Fibroblast of mammary gland (primary cell): Measurements from ENCODE around the gene EPDR1.

Experiments
- DNase-seq: peaks from one replicate; pipeline ENCODE4 v3.0.0-alpha.2; 2010; ENCODE audit warnings: low read depth
- H3K4me3 ChIP-seq: 2 replicates; pipeline ENCODE4 v1.5.1; 2011; ENCODE audit warnings: low read depth, mild to moderate bottlenecking, low read length, moderate library complexity; ENCODE audit not compliant: control insufficient read depth
- CTCF ChIP-seq: conservative IDR thresholded peaks from 2 replicates; pipeline ENCODE4 v1.5.1; 2011; ENCODE audit warnings: low read depth, low read length, inconsistent platforms; ENCODE audit not compliant: control insufficient read depth, insufficient read depth

Gene EPDR1

GRCh38 chr7:37957221-37957970 lies 37.0 kb downstream of the EPDR1 start:
- H3K4me3 ChIP-seq, result no peak overlapping the region
- TF ChIP-seq CTCF, result no peak
- DNase-seq, result no peak

- H3K4me3 ChIP-seq, result no peak overlapping the region
- no peak for TF ChIP-seq CTCF
- DNase-seq, result peak; percentile 57
These were observed 40.0 kb downstream of the EPDR1 start for GRCh38 chr7:37960483-37960882.

- no peak overlapping the region for H3K4me3 ChIP-seq
- no peak for DNase-seq
- TF ChIP-seq CTCF, result no peak
These were observed 40.8 kb downstream of the EPDR1 start for GRCh38 chr7:37961251-37961650.

- no peak for DNase-seq
- TF ChIP-seq CTCF, result no peak
These were observed 43.8 kb downstream of the EPDR1 start for GRCh38 chr7:37964196-37964595.

GRCh38 chr7:37970211-37970610 lies 49.8 kb downstream of the EPDR1 start:
- DNase-seq, result peak; percentile 60
- TF ChIP-seq CTCF, result no peak
- H3K4me3 ChIP-seq, result no peak overlapping the region

More at GRCh38 chr7:37964196-37964595, 43.8 kb downstream of the EPDR1 start:
- H3K4me3 ChIP-seq, result no peak overlapping the region

- no peak for TF ChIP-seq CTCF
- H3K4me3 ChIP-seq, result no peak overlapping the region
- DNase-seq, result peak; percentile 87
These were observed 51.1 kb downstream of the EPDR1 start for GRCh38 chr7:37971491-37971890.
